ENCODE results near the gene ATP4B.

GRCh38 chr13:113638806-113639205, 19.2 kb downstream of the ATP4B start:
- TF ChIP-seq CTCF (IDR thresholded peaks at IDR 0.05 in 2 of 3, conservative IDR thresholded peaks at IDR 0.05 in 1 of 3; ENCODE audit: borderline replicate concordance in 1 of 3, insufficient read depth in 1 of 3, low read depth in 2 of 3, low read length in 2 of 3) (no peak), POLR2A (IDR thresholded peaks at IDR 0.05; ENCODE audit: borderline replicate concordance, extremely low read depth, insufficient read depth, insufficient read length) (no peak), EZH2 (IDR thresholded peaks at IDR 0.05) (no peak), MAX (IDR thresholded peaks at IDR 0.05) (no peak), ZNF274 (IDR thresholded peaks at IDR 0.05; ENCODE audit: low read depth, low read length) (no peak), SP1 (IDR thresholded peaks at IDR 0.05; ENCODE audit: low read depth) (no peak)
